SU-DHL-6 (cell line): ENCODE results near the gene EFS.

ENCODE experiments used
- CTCF ChIP-seq: fragments of 200-600 bp; sonication (generic); IDR thresholded peaks from one replicate; pipeline ENCODE4 v1.5.1; 2017; ENCODE audit warnings: antibody characterized with exemption, mild to moderate bottlenecking, low read length, moderate library complexity; ENCODE audit not compliant: insufficient read depth, poor library complexity, severe bottlenecking
- EZH2phosphoT487 ChIP-seq: fragments of 200-600 bp; sonication (generic), shearing (Covaris generic); conservative IDR thresholded peaks from 2 replicates; pipeline ENCODE4 v1.6.1; 2018; ENCODE audit warnings: mild to moderate bottlenecking, antibody characterized with exemption, low read length, moderate library complexity, mixed read lengths

- peak; percentile 82 for TF ChIP-seq CTCF
- no peak for TF ChIP-seq EZH2phosphoT487
These were observed 36.8 kb downstream of the EFS start for GRCh38 chr14:23327947-23328744.
